ENCODE results near the gene ARRDC4. TPM values are rescaled to one million over a fixed set of nuclear protein-coding genes. Genes with fewer than 3 reads are reported as not detected.
A peak's percentile ranks its signal among the peaks of the same experiment; 100 is the strongest.

The ARRDC4 gene
- total and polyA plus RNA-seq, 9 of the 15 experiments (the other 6 are each of a cell fraction or from before 2014, with no cell fraction given): 4.3 to 16.1 (median 14.4) TPM

- TF ChIP-seq CHD7 (IDR thresholded peaks at IDR 0.05; ENCODE audit: low read depth, low read length) (no peak), ADNP (tag; IDR thresholded peaks at IDR 0.05) (no peak), FOXJ2 (tag; IDR thresholded peaks at IDR 0.05) (no peak; the same call in none of the 2 replicates), MEIS2 (IDR thresholded peaks at IDR 0.05; ENCODE audit: partially characterized antibody) (peak; percentile 66), POLR3G (IDR thresholded peaks at IDR 0.05; ENCODE audit: extremely low read depth, insufficient read length, insufficient replicate concordance) (no peak), MAFF (IDR thresholded peaks at IDR 0.05; ENCODE audit: low read length) (no peak), ZNF778 (CRISPR knock-in tag; IDR thresholded peaks at IDR 0.05) (no peak), PBX2 (CRISPR knock-in tag; IDR thresholded peaks at IDR 0.05; ENCODE audit: low read depth) (no peak), PBX2 (tag; conservative IDR thresholded peaks at IDR 0.05; ENCODE audit: low read depth) (no peak), SP2 (IDR thresholded peaks at IDR 0.05; ENCODE audit: extremely low read depth, low read depth, low read length, poor library complexity, severe bottlenecking) (peak; percentile 88), MAFG (tag; conservative IDR thresholded peaks at IDR 0.05) (no peak)
- TF ChIP-seq, protein P1, sequence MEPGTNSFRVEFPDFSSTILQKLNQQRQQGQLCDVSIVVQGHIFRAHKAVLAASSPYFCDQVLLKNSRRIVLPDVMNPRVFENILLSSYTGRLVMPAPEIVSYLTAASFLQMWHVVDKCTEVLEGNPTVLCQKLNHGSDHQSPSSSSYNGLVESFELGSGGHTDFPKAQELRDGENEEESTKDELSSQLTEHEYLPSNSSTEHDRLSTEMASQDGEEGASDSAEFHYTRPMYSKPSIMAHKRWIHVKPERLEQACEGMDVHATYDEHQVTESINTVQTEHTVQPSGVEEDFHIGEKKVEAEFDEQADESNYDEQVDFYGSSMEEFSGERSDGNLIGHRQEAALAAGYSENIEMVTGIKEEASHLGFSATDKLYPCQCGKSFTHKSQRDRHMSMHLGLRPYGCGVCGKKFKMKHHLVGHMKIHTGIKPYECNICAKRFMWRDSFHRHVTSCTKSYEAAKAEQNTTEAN (CRISPR knock-in tag; IDR thresholded peaks at IDR 0.05): no peak
Observed at GRCh38 chr15:97960364-97961066, at the start of gene ARRDC4 (continued).
